Medulla oblongata (tissue), 1 donor: ENCODE measurements around the gene PHLDB2.

Experiments used
- DNase-seq: peaks from one replicate; pipeline ENCODE4 v3.0.0-alpha.2; 2015; ENCODE audit errors: extremely low spot score

Gene PHLDB2

DNA sequence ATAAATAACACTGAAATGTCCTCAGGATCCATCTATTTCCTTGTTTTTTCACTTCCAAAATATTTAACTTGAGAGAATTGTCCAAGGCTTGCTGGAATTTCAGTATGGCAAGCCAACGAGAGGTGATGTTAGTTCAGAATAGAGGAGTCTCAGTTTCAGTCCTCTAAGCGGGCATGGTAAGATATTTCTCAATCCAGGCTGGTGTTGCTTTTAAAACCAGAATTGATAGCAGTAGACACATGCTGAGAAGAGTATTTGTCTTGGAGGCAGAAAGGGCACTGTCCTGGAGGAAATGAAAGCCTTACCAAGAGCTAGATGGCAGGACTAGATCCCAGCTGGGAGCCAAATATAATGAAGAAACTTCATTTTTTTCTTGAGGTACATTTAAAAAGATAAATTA is 23.1 kb downstream of the PHLDB2 start:
- DNase-seq = no peak

DNA sequence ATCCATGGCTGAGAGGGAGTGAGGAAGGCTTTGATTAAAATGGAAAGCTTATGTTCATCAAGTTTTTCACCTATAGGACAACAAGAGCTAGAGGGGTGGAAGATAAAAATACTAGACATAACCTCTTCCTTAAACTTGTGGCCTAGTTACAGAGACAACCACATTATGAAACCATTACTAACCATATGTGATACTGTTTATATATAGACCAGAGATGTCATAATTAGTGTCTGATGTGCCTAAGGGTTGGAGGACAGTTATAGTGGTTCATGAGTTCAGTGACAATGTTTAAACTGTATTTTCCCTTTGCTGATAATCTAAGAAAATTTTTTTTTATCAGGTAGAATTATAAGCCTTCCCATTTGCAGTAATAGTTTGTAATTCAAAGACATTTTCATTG is 23.7 kb downstream of the PHLDB2 start:
- no peak for DNase-seq

DNA sequence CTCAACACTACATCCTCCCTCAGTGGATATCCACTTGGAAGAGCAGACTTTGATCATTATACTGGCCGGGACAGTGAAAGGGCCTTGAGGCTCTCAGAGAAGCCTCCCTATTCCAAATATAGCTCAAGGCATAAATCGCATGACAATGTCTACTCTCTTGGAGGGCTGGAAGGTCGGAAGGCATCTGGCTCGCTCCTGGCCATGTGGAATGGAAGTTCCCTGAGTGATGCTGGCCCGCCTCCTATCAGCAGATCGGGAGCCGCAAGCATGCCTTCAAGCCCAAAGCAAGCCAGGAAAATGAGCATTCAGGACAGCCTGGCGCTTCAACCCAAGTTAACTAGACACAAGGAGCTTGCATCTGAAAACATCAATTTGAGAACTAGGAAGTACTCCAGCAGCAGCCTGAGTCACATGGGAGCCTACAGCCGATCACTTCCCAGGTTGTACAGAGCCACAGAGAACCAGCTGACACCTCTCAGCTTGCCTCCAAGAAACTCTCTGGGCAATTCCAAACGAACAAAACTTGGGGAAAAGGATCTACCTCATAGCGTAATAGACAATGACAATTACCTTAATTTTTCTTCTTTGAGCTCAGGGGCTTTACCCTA is 25.4 kb downstream of the PHLDB2 start:
- no peak for DNase-seq

DNA sequence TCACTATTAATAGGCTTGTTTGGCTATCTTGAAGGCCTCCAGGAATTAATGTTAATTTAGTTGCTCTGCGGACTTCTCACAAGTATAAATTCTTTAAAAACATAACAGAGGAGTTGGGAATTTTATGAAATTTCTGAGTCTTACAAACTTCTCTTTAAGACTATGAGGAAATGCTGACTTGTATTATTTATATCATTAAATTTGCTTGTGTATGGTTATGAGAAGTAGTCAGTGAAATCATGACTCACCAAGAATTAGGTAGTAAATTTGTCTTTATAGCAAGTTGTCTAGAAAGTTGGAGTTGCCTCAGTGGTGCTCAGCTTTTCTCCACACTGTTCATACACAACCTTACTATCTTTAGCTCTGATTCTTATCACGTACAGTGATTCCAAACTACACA is 26.5 kb downstream of the PHLDB2 start:
- DNase-seq = no peak

DNA sequence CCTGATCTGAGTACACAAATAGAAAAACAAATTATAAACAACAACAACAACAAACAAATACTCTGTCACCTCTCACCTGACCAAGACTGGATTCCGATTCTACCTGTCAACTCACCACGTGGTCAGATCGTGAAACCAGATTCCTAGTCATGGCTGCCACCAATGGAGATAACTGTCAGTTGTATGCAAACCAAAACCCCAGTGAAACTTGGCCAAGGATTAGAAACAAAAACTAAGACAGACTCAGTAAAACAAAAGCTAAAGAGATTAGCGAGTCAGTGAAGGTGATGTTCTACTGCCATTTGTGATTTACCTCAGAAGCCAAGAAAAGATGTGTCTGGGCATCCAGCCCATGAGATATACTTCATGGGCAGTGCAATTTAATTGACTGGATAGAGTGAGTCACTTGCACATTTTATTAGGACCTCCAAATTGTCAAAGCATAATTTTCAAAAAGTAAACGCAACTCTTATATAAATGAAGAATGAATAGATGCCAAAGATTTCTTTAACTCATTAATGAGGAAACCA is 31.1 kb downstream of the PHLDB2 start:
- DNase-seq = no peak

DNA sequence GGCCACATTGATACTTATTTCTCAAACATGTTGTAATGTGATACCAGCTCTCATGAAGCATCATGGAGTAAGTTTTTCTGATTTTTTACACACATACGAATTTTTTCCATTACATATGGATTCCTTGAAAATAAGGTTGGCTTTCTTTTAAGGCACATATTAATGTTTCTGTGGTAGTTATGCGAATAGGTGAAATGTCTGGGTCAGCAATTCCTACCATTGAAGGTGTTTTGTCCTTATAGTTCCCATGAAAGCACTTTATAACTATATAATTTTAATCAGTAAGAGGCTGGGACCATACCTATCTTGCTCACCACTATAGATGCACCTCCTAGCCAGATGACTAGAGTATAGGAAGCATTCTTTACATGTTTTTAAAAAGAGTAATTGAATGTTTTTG is 33.0 kb downstream of the PHLDB2 start:
- DNase-seq = no peak

DNA sequence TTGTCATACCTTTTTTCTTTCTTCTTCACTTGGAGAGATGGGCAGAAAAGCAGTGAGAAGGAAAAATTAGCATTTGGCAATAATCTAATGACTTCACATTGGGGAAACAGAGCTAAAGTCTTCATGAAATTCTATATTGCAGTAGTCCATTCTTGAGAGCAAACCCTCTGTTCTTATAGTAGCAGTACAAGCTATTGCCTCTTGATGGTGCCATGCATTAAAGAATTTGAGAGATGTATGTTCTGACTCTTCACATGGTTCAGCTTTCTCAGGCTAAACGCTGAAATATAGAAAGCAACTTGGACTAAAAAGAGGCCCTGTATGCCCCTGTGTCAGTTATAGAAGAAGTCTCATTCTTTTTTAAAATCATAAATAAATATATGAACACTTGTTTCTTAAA is 36.0 kb downstream of the PHLDB2 start:
- peak; percentile 69 for DNase-seq

DNA sequence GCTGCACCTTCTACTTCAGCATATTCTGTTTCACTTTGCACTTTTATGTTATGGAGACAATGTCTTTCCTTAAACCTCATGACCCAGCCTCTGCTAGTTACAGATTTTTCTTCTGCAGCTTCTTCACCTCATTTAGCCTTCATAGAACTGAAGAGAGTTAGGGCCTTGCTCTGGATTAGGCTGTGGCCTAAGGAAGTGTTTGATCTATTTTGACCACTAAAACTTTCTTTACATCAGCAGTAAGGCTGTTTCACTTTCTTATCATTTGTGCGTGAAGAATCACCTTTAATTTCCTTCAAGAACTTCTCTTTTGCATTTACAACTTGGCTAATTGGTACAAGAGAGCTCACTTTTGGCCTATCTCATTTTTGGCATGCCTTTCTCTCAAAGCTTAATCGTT is 40.9 kb downstream of the PHLDB2 start:
- no peak for DNase-seq

DNA sequence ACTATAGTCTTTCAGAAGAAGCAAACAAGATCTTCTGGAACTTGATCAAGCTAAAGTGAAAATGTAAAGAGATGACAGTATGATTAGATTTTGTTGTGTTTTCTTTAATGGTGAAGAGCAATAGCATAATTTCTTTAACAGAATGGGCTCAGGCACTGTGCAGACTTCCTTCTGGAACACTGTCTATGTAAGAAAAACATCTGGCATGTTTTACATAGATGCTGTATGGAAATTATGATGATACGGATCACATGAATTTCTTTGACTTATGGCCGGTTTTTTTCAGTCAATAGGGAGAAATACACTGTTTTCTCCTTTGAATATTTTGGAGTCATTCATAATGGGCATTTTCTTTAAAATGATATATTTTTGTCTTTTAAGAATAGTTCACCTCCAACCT is 42.6 kb downstream of the PHLDB2 start:
- DNase-seq = no peak

DNA sequence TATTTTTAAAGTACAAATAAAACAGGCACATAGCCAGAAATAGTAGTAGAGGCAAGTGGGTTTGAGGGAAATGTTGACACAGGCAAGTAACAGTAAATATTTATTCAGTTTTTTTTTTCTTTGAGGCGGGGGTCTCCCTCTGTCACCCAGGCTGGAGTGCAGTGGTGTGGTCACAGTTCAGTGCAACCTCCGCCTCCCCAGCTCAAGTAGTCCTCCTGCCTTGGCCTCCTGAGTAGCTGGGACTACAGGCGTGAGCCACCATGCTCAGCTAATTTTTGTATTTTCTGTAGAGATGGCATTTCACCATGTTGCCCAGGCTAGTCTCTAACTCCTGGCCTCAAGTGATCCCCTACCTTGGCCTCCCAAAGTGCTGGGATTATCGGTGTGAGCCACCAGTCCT is 43.5 kb downstream of the PHLDB2 start:
- no peak for DNase-seq

DNA sequence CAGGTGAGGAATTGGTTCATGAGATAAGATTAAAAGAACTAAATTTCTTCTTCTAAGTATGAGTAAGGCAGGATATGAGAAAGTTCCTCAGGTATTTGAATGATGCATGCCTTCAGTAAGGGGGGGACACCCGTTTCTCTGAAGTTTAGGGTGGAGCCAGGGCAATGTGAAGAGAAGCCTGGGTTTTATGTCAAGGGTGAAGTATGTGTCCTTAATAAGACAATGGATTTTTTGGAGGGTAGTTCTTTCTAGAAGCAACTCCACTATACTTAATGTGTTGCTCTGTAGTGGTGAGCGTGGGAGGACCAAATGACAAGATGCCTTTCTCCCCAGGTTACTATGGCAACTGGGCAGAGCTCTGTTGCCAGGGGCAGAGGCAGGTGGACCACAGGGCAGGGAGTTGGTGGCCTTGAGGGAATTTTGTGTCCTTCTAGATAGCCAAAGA is 44.0 kb downstream of the PHLDB2 start:
- no peak for DNase-seq

DNA sequence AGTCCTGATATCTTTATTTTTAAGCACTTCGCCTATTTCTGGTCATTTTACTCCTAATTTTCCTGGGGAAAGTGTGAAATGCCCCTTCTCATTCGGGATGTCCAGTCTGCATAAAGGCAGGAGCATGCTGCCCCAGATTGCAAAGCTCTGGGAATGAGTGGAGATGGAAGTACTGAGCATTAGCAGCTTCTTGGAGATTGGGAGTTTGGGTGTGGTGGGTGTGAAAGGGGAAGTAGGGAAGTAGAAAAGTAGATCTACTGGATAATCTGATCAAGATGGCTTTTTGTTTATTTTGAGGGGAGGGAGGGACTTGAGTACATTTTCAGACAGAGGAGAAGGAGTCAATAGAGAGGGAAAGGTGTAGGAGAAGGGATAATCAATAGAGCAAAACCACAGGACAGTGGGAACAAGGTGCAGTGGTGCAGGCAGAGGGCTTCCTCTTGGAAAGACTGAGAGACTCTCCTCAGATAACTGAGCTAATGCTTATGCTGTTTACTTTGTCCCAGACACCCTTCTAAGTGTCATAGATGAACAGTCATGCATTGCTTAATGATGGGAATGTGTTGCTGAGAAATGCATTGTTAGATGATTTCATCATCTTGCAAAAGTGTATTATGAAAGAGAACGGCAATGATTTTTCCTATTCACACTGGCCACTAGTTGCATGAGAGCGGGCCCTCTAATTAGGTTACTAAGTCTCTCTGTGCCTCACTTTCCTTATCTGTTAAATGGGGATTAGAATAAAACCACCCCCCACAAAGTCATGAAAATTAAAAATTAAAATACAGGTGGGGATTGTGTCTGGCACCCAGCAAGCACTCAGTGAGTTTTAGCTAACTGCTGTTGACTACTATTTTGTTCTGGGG is 45.5 kb downstream of the PHLDB2 start:
- no peak for DNase-seq

DNA sequence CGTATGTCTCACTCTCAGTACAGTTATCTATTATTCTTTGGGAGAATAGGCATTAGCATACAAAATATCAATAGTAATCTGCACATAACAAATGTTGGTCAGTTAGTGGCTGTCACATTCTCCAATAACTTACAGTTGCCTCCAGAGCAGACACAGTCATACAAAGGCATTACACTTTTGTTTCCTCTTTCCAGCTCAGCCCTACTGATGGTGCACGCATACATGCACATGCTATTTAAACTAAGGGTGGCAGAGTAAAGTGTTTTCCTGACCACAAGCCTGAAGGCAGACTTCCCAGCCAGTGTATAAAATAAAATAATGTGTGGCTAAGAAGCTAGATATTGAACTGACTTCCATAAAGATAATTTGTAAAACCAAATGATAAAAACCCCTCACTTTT is 47.6 kb downstream of the PHLDB2 start:
- DNase-seq = no peak

DNA sequence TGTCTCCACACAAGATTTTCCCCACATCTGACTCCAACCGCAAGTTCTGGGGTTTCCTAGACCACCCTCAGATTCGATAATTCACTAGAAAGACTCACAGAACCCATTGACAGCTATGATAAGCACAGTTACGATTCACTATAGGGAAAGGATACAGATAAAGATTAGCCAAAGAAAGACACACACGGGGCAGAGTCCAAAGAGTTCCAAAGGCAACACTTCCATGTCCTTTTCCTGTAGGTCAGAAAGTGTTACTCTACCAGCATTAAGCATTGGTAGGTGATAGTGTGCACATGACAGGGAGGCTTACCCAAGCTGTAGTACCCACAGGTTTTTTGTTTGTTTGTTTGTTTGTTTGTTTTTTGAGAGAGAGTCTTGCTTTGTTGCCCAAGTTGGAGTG is 48.1 kb downstream of the PHLDB2 start:
- no peak for DNase-seq

DNA sequence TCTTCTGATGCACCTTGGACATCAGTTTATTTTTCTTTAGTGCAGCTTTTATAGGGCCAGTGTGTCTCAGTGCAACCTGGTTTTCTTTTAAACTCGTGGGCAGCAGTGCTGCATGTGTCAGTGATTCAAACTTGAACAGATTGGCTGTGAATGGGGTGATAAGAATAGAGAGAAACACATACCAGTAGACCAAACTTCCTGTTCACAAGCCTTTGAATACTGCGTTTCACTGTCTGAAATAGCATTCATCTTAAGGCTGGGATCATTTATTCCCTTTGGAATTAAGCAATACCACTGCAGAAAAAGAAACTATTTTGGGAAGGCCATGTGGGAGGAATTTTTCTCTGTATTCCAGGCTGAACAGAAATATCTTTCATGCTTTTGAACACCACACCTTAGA is 51.7 kb downstream of the PHLDB2 start:
- no peak for DNase-seq

DNA sequence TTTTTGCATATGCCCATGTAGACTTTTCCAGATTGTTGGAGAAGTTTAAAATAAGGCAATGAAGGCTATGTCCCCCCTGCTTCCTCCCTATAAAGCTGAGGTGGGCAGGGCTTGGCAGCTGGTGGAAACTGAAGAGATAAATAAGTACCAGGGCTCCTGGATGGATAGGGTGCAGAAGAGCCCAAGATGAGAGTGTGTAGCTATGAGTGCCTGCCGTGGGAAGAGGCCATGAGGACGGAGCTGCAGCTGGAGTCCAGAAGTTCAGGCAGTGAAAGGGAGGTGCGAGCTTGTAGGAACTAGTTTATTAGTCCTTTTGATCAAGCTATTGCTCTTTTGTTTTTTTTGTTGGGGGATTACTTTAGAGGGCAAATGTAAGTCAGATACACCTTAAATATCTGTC is 52.4 kb downstream of the PHLDB2 start:
- no peak for DNase-seq

DNA sequence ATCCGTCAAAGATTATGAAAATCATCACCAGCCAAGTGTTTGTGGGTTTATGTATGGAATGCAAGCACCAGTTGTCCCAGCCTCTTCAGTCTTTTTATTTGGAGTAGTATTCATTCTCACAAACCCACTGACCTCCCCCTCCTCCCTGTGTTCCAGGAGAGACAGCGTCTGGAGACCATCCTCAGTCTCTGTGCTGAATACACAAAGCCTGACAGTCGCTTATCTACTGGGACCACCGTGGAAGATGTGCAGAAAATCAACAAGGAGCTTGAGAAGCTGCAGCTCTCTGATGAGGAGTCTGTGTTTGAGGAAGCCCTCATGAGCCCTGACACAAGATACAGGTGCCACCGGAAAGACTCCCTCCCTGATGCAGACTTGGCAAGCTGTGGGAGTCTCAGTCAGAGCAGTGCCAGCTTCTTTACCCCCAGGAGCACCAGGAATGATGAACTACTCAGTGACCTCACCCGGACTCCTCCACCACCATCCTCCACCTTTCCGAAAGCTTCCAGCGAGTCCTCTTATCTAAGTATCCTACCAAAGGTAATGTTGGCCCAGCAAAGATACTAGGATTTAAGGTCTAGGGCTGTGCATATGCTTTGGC is 54.2 kb downstream of the PHLDB2 start:
- no peak for DNase-seq

DNA sequence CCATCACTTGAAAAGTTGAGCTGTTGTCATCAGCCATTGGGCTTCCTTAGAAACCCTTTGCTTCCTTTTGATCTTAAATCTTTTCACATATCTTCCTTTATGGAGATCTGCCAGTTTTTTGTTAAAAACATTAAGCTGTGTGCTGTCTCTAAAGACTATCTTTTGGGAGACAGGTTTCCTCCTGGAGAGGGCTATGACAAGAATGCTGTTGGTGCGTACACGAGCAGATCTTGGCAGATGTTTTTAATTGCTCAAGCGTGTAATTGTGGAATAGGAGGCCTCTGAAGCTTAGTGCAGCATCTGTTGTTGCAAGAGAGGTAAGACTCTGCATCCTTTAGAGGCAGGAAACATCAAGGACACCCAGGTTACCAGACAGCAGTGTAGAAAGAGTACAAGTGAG is 56.8 kb downstream of the PHLDB2 start:
- no peak for DNase-seq

DNA sequence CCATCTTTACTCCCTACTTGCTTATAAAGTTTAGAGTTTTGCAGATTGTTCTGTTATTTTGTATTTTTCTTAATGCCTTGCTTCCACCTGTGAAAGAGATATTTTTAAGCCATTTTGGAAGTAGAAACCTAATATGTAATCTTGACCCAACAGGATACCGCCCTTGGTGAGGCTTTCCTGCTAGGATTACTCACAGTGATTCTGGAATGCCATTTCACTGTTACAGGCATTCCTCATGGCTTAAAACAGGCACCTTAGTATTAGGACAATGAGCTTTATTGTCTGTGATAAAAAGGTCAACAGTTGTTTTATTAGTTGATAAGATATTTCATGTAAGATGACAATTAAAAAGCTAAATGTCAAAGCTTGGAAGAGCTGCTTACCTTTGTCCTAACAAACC is 58.2 kb downstream of the PHLDB2 start:
- no peak for DNase-seq

DNA sequence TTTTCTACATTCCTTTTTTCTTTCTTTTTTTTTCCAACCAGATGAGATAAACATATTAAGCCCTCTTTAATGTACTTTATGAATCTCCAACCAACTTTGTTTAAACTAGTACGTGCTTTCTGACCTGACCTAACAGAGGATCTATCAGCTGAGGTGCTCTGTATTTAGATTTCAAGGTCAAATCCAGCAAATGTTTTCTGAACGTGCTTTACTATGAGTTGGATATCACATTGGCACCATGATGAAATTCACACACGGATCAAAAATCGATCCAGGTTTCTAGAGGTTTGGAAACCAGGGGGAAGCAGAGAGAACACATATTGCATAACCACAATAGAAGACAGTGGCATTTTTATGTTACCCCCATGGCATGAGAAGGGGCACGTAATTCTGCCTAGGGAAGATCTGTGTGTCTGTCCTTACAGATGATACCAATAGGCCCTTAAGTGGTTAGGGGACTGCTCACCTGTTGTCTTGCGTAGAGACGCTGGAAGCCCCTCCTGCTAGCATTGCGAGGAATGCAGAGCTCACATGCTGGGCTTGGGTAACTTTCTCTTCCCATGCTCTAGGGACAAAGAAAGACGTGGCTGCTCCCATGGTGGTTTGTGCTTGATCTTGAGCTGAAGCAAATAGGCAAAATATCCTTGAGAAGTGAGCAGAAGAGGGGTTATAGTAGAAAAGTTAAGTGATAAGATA is 60.5 kb downstream of the PHLDB2 start:
- DNase-seq = no peak

DNA sequence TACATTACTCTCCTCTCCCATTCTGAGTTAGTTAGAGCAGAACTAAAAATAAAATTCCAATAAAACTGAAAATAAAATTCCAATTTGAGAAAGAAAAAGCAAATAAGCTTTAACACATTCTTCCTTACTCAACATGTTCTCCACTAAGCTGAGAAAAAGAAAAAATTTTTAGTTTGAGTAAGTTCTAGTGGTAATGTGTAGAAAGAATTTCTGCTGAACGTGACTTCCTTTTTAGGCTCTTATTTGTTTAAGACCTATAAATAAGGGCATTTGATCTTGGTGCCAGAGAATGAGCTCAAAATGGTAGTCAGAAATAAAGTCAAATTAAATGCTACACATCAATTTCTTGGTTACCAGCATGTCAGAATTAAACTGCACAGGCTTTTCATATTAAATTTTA is 62.1 kb downstream of the PHLDB2 start:
- DNase-seq = no peak

DNA sequence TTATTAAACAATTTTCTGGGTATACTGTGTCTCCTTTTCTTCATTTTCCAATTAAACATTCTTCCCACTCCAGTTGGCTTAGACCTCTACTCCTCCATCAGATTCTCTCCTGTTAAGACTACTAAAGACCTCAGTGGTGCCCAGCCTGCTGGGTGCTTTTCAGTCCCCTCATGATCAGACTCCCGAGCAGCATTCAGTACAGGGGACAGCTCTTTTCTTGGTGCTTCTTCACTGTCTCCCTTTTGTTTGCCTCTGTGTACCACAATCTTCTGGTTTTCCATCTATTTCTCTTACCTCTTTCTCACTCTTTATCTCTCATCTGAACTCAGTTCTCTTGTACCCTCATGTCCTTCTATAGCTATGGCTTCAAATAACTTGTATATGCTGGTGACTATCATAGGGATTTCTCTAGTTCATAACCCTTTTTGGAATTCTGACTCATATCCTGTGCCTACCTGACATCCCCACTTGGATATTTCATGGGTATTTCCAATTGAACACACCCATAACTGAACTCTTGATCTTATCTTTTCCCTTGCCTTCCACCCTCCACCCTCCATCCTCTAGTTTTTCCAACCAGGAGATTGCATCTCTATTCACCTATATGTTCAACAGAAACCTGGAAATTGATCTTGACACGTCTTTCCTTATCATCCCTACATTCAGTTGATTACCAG is 64.2 kb downstream of the PHLDB2 start:
- no peak for DNase-seq
